Measurements from ENCODE around the gene GJA5. TPM values are rescaled to one million over a fixed set of nuclear protein-coding genes. Genes with fewer than 3 reads are reported as not detected.

Gene GJA5
- total and polyA plus RNA-seq, 11 donors, result 5.8 to 31.0 (median 11.7) TPM

DNA sequence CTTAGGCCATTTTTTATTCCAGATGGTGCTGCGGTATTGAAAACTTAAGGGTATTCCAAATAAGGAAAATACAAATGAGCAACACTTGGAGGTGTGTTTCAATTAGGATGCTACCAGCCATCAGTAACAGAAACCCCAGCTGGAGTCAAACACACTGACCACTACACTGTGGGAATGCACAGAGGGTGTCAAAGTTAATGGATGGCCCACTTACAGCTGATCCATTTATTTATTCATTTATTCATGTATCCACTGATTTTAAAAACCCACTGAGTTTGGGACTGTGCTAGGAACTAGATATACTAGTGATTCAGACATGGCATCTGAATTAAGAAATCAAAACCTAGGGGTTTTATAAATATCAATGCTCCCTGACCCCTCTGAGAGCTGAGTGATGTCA lies 24.5 kb upstream of the GJA5 start:
- TF ChIP-seq POLR2A (IDR thresholded peaks at IDR 0.05), result no peak
- TF ChIP-seq, protein P1, sequence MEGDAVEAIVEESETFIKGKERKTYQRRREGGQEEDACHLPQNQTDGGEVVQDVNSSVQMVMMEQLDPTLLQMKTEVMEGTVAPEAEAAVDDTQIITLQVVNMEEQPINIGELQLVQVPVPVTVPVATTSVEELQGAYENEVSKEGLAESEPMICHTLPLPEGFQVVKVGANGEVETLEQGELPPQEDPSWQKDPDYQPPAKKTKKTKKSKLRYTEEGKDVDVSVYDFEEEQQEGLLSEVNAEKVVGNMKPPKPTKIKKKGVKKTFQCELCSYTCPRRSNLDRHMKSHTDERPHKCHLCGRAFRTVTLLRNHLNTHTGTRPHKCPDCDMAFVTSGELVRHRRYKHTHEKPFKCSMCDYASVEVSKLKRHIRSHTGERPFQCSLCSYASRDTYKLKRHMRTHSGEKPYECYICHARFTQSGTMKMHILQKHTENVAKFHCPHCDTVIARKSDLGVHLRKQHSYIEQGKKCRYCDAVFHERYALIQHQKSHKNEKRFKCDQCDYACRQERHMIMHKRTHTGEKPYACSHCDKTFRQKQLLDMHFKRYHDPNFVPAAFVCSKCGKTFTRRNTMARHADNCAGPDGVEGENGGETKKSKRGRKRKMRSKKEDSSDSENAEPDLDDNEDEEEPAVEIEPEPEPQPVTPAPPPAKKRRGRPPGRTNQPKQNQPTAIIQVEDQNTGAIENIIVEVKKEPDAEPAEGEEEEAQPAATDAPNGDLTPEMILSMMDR (IDR thresholded peaks at IDR 0.05), result no peak
- no peak for ATAC-seq
- H3K4me1 ChIP-seq, result peaks cover 0 to 10% (median 0%) of the 10 kb centered on the region in 12 donors
- no peak overlapping the region for H3K4me3 ChIP-seq
- H3K27ac ChIP-seq, result no peak overlapping the region
- DNase-seq, result no peak
- no peaks in the 10 kb centered on the region for H3K27me3 ChIP-seq
- WGBS, 4 donors, result 91 to 99% (median 95%) methylated on average over 1 of the region's 1 CpG
- no peaks in the 10 kb centered on the region for H3K36me3 ChIP-seq
- no peaks in the 10 kb centered on the region for H3K9me3 ChIP-seq
- intact Hi-C loops (cut with DNase I), result no loop called here

DNA sequence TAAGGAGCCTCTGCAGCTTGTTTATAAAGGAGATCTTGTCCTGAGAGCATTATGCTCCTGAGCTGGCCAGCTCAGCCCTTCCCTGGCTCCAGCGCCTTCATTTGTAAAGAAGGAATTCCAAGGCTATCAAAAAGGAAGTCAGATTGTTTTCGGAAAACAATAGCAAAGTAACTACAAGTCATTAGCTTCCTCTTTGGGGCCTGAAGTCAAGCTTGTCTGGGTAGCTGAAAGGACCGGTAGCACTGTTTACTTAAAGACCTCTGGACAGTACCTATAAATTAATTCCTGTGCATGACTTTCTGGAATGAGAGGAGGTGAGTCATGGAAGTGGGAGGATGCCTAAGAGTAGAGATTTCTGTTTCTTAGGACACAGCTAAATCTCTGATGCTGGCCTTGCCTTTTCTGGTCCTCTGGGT lies 20.7 kb upstream of the GJA5 start:
- intact Hi-C loops (cut with DNase I), result no loop called here
- no peaks in the 10 kb centered on the region for H3K27me3 ChIP-seq
- DNase-seq (peak in 1 of 5 donors; percentile 15), ATAC-seq (peak; percentile 55 to 84 (median 71))
- TF ChIP-seq, protein P1 (IDR thresholded peaks at IDR 0.05), result no peak
- no peak for TF ChIP-seq POLR2A (IDR thresholded peaks at IDR 0.05)
- 46 to 68% (median 59%) methylated on average over 3 of the region's 3 CpGs for WGBS, 4 donors
- no peak overlapping the region for H3K4me3 ChIP-seq
- H3K9me3 ChIP-seq, result no peaks in the 10 kb centered on the region
- peaks cover 0 to 17% (median 0%) of the 10 kb centered on the region in 12 donors for H3K4me1 ChIP-seq
- no peaks in the 10 kb centered on the region for H3K36me3 ChIP-seq
- peak overlapping the region in 9 of 12 donors; percentile 36 to 73 (median 56) for H3K27ac ChIP-seq

DNA sequence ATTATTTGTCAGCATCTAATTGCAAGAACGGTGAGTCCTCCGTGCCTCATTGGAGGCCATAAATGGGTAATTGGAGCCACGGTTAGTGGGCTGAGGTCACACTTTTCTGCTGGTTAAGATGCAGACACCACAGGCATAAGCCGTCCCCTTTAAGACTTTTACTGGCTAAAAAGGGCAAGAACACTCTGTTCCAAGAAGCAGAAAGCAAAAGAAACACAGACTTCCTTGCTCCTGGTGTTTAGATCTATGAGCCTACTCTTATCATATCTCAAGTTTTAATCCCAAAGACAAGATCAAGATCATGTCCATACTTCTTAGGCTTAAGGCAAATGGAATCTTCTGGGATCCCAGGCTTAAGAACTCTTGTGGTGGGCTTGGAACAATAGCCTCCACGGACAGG lies 17.3 kb upstream of the GJA5 start:
- H3K36me3 ChIP-seq, result no peaks in the 10 kb centered on the region
- DNase-seq, result no peak
- intact Hi-C loops (cut with DNase I), result loop anchor here in 1 of 10 donors (10.0 kb wide), 1 partner anchor 53 kb away; no protein-coding TSS in a partner anchor
- TF ChIP-seq POLR2A (IDR thresholded peaks at IDR 0.05), result no peak
- TF ChIP-seq, protein P1 (IDR thresholded peaks at IDR 0.05), result no peak
- H3K27me3 ChIP-seq, result no peaks in the 10 kb centered on the region
- ATAC-seq, result no peak
- H3K4me3 ChIP-seq, result no peak overlapping the region
- H3K27ac ChIP-seq, result peak overlapping the region in 4 of 12 donors; percentile 4 to 25 (median 22)
- no peaks in the 10 kb centered on the region for H3K9me3 ChIP-seq
- peaks cover 0 to 24% (median 9%) of the 10 kb centered on the region in 12 donors for H3K4me1 ChIP-seq
- WGBS, 4 donors, result 59 to 74% (median 64%) methylated on average over 5 of the region's 5 CpGs

DNA sequence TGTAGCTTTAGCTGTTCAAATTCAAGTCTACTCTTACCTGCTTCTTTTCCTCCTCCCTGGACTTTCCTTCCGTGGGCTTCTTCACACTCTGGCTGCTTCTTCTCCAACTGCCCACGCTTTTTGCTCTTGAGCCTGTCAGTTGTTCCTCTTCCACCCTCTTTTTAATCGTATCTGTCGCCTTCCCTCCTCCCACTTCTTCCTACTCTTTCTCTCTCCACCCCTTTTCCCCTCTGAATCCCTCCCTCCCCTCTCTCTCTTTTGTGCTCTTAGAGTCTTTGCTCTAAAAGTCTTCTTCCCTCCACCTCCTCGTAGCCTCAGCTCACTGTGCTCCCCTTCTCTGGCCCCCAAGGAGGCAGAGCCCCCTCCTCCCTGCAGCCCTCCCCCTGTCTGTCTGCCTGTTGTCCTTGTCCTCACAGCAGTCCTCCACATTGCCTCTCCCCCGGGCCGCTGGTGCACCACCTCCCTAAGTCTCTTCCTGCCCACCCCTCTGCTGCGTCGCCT lies 12.9 kb upstream of the GJA5 start:
- TF ChIP-seq, protein P1 (IDR thresholded peaks at IDR 0.05), result no peak
- TF ChIP-seq POLR2A (IDR thresholded peaks at IDR 0.05), result no peak
- 34 to 44% (median 41%) methylated on average over 9 of the region's 9 CpGs for WGBS, 4 donors
- Histone ChIP-seq H3K27ac (peak overlapping the region in 9 of 12 donors; percentile 20 to 82 (median 57)), H3K4me3 (peak overlapping the region in 10 of 12 donors; percentile 16 to 48 (median 37)), H3K27me3 (no peaks in the 10 kb centered on the region), H3K36me3 (peaks cover 0 to 3% (median 0%) of the 10 kb centered on the region in 9 donors), H3K9me3 (no peaks in the 10 kb centered on the region), H3K4me1 (peaks cover 9 to 58% (median 39%) of the 10 kb centered on the region in 12 donors)
- ATAC-seq (no peak), DNase-seq (peak in 1 of 5 donors; percentile 45)
- intact Hi-C loops (cut with DNase I), result loop anchor here in 2 of 10 donors (5.0 to 10.0 kb wide), 2 partner anchors 39 to 48 kb away; no protein-coding TSS in a partner anchor
